GM10248 (cell line): Measurements from ENCODE around the gene MPP2.

Experiments
- CTCF ChIA-PET: fragments of 300-600 bp; sonication (Branson Sonifier 250); formaldehyde crosslinking; extraction: SDS; loops from one replicate; lab custom pipeline; 2021; ENCODE audit warnings: antibody characterized with exemption; lab: Yijun Ruan, JAX
- POLR2A ChIA-PET: fragments of 350-650 bp; sonication (Branson Sonifier 250); formaldehyde crosslinking; extraction: SDS; loops from one replicate; lab custom pipeline; 2020; ENCODE audit warnings: antibody characterized with exemption; lab: Yijun Ruan, JAX
- DNase-seq: peaks from one replicate; pipeline ENCODE4 v3.0.0; 2012; ENCODE audit errors: extremely low spot score
- CTCF ChIP-seq: IDR thresholded peaks from 2 replicates; pipeline ENCODE4 v1.5.1; 2012; ENCODE audit warnings: mild to moderate bottlenecking, low read depth; ENCODE audit errors: extremely low read depth, missing control alignments, control extremely low read depth

The MPP2 gene

DNA sequence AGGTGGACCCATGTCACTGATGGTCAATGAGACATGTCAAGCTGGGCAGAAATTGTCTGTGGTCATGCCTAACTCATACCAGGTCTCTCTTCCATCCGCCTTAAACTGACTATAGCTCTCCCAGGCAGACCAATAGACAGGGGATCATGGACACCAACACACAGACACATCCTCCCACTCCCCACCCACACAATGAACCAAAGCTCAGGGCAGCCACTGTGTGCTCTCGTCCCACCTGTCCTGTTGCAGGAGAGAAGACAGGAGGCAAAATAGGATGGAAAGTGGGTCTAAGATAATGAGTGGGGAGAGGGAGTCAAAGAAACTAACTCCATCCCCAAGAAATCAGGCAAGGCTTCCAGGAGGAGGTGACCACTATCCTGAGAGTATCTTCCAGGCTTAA lies 43.2 kb upstream of the MPP2 start:
- ChIA-PET CTCF (interaction anchor here (1.1 kb wide), 1 partner anchor 72 kb away, joined by 4 read pairs; no protein-coding TSS in a partner anchor), POLR2A (no interaction called here)
- no peak for TF ChIP-seq CTCF
- no peak for DNase-seq

DNA sequence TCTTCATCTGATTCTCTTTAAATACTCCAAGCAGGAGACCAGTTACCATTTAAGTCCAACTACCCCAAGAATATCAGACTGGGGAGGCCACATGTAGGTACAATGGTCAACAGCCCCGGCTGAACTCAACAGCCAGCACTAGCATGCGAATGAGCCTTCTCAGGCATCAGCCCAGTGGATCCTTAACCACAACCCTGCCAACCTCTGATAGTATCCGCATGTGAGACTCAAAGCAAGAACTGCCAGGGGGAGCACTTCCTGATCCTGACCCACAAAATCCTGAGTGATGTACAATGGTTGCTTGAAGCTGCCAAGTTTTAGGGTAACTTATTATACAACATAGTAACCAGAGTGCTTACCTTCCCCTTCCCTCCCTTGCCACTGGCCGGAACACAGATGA lies 42.4 kb upstream of the MPP2 start:
- no peak for DNase-seq
- POLR2A ChIA-PET: no interaction called here
- TF ChIP-seq CTCF: no peak
- CTCF ChIA-PET: no interaction called here

- ChIA-PET CTCF (interaction anchor here (1.0 to 5.8 kb wide), 3 partner anchors 9 to 521 kb away, joined by 3 to 57 read pairs (median 4); no protein-coding TSS in a partner anchor), POLR2A (no interaction called here)
- no peak for TF ChIP-seq CTCF
- no peak for DNase-seq
These were observed 39.4 kb upstream of the MPP2 start for GRCh38 chr17:43946781-43947180.

DNA sequence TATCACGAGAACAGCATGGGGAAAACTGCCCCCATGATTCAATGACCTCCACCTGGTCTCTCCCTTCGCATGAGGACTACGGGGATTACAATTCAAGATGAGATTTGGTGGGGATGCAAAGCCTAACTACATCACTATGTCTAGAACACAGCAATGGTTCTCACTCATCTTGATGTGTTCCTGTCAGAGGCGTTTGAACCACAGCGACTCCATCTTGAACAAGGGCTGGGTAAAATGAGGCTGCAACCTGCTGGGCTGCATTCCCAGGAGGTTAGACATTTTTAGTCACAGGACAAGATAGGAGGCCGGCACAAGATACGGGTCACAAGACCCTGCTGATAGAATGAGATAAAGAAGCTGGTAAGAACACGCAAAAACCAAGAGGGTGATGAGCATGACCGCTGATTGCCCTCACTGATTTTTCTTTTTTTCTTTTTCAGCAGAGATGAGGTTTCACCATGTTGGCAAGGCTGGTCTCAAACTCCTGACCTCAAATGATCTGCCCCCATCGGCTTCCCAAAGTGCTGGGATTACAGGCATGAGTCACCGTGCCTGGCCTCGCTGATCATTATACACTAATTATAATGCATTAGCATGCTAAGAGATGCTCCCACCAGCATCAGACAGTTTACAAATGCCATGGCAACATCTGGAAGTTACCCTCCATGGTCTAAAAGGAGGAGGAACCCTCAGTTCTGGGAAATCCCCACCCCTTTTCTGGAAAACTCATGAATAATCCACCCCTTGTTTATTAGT lies 37.9 kb upstream of the MPP2 start:
- CTCF ChIA-PET: interaction anchor here (1.0 to 5.8 kb wide), 17 partner anchors 15 to 222 kb away, joined by 3 to 67 read pairs (median 5); partner anchors contain the start of gene MPP2
- TF ChIP-seq CTCF: no peak
- no peak for DNase-seq
- POLR2A ChIA-PET: no interaction called here

- TF ChIP-seq CTCF: no peak
- no peak for DNase-seq
- ChIA-PET CTCF (interaction anchor here (1.1 to 5.8 kb wide), 8 partner anchors 13 to 226 kb away, joined by 4 to 67 read pairs (median 32); partner anchors contain the start of gene PYY), POLR2A (no interaction called here)
These were observed 34.8 kb upstream of the MPP2 start, which contains the start of gene PPY for GRCh38 chr17:43942051-43942685. Gene PPY, minus strand, starts transcription at chr17:43942476. Its CDS starts 822 bp downstream, at chr17:43941654.

GRCh38 chr17:43940630-43941029 lies 33.3 kb upstream of the MPP2 start:
- peak; percentile 28 for TF ChIP-seq CTCF
- no peak for DNase-seq
- POLR2A ChIA-PET: no interaction called here
- CTCF ChIA-PET: interaction anchor here (1.1 to 4.0 kb wide), 4 partner anchors 15 to 228 kb away, joined by 3 to 36 read pairs (median 4); no protein-coding TSS in a partner anchor
